Activated B cell treated with CpG ODN at 0.5 μM for 24 hours (primary cell): Measurements from ENCODE around the gene HIVEP3. TPM values are rescaled to one million over a fixed set of nuclear protein-coding genes. Genes with fewer than 3 reads are reported as not detected.

Experiments
- ATAC-seq: fragments of 200-7000 bp; cut with Tn5 transposase; one replicate; pipeline ENCODE4 v1.10.0; 2021; ENCODE audit warnings: low read depth, mild to moderate bottlenecking, moderate library complexity
- CTCF ChIA-PET: fragments of 350-600 bp; sonication (Branson Sonifier 250); formaldehyde crosslinking; loops from one replicate; lab custom pipeline; 2021; ENCODE audit warnings: antibody characterized with exemption; lab: Charles Lee
- POLR2A ChIA-PET: fragments of 350-600 bp; sonication (Branson Sonifier 250); formaldehyde crosslinking; loops from one replicate; lab custom pipeline; 2021; ENCODE audit warnings: antibody characterized with exemption; lab: Charles Lee
- DNase-seq: peaks from one replicate; pipeline ENCODE4 v3.0.0; 2022
- H3K27ac Mint-ChIP-seq: one replicate; pipeline ENCODE4 v1.8.0; 2020; ENCODE audit warnings: mixed read lengths
- H3K27me3 Mint-ChIP-seq: one replicate; pipeline ENCODE4 v1.8.0; 2021; ENCODE audit warnings: mixed read lengths
- H3K36me3 Mint-ChIP-seq: one replicate; pipeline ENCODE4 v1.8.0; 2021; ENCODE audit warnings: low read depth, mixed read lengths
- H3K4me1 Mint-ChIP-seq: one replicate; pipeline ENCODE4 v1.8.0; 2021; ENCODE audit warnings: mixed read lengths
- H3K4me3 Mint-ChIP-seq: one replicate; pipeline ENCODE4 v1.8.0; 2020; ENCODE audit warnings: mild to moderate bottlenecking, mixed read lengths
- H3K9me3 Mint-ChIP-seq: one replicate; pipeline ENCODE4 v1.8.0; 2020; ENCODE audit warnings: mixed read lengths
- intact Hi-C: fragments of 100-400 bp; cut with micrococcal nuclease; formaldehyde crosslinking; loops from one replicate; pipeline ENCODE4 v1.15.1; 2024
- total RNA-seq: library from RNA; stranded (reverse); gene quantifications from 2 replicates; pipeline ENCODE4 v1.2.3, GENCODE V29; 2022
- TF ChIP-seq, protein P1 (sequence below): fragments of 200-600 bp; IDR thresholded peaks from one replicate; pipeline ENCODE4 v1.8.0; 2022; ENCODE audit warnings: antibody characterized with exemption, mild to moderate bottlenecking

HIVEP3 gene
- total RNA-seq, 1 donor from 2014 or later, result 14.4 TPM

DNA sequence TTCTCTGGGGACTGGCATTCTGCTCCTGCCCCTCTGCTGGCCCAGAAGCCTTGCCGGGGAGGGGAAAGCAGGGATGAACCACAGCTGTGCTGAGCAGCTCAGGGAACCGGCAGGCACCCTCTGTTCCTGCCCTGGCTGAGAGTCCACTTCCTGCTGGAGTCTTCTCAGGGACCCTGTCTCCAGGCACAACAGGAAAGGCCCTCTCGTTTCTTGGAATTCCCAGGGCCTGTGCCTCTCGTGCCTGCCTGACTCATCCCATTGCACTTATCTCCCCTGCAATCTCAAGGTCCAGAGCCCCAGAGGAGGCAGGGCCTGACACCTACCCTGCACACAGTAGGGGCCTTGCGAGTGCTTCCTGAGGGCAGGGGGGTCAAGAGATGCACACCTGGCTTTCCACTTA lies 433.1 kb downstream of the HIVEP3 start:
- DNase-seq (no peak), ATAC-seq (no peak)
- no peak overlapping the region for H3K4me3 Mint-ChIP-seq
- H3K4me1 Mint-ChIP-seq, result peaks cover 15% of the 10 kb centered on the region
- ChIA-PET POLR2A (no interaction called here), CTCF (no interaction called here)
- intact Hi-C loops, result no loop called here
- TF ChIP-seq, protein P1, sequence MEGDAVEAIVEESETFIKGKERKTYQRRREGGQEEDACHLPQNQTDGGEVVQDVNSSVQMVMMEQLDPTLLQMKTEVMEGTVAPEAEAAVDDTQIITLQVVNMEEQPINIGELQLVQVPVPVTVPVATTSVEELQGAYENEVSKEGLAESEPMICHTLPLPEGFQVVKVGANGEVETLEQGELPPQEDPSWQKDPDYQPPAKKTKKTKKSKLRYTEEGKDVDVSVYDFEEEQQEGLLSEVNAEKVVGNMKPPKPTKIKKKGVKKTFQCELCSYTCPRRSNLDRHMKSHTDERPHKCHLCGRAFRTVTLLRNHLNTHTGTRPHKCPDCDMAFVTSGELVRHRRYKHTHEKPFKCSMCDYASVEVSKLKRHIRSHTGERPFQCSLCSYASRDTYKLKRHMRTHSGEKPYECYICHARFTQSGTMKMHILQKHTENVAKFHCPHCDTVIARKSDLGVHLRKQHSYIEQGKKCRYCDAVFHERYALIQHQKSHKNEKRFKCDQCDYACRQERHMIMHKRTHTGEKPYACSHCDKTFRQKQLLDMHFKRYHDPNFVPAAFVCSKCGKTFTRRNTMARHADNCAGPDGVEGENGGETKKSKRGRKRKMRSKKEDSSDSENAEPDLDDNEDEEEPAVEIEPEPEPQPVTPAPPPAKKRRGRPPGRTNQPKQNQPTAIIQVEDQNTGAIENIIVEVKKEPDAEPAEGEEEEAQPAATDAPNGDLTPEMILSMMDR, result no peak
- H3K9me3 Mint-ChIP-seq, result no peaks in the 10 kb centered on the region
- H3K36me3 Mint-ChIP-seq, result no peaks in the 10 kb centered on the region
- H3K27ac Mint-ChIP-seq, result no peak overlapping the region
- H3K27me3 Mint-ChIP-seq, result peaks cover 28% of the 10 kb centered on the region

DNA sequence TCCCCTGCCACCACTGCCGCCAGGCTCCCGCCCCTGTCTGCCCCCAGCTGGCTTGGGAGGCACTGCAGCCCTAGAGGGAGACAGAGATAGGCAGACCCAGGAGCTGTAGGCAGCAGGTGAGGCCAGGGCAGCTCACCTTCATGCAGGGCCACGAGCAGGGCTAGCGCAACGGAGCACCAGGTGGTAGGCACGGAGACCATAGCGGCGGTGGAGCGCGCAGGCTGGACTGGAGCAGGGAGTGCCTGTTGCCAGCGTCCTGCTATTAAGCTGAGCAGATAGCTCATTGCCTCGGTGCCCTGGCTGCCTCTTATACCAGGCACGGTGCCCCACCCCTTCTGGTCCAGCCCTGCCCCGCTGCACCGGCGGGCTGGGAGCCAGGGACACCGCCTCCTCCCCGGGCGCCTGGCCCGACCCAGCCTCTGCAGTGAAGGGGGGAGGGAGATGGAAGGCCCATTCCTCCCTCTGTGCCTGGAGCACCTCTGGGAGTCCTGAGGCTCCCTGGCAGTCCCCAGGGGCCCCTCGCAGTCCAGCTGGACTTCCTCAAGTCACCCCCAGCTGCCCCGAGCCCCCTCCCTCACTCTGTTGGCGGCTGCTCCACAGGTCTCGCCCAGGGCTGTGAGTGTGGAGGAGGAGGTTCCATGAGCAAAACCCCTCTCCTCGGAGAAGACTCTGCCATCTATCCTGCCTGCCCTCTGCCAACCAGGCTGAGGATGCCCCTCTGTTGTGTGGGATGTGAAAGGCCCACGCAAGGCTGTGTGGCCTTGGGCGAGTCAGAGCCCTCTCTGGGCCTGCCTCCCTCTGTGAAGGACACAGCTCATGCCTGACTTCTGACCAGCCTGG lies 434.1 kb downstream of the HIVEP3 start, which contains the start of gene EDN2:
TSS of gene EDN2 (minus strand) at position 282 of the 840 bp plus-strand sequence. CDS start at position 200, 82 bp downstream.
- POLR2A ChIA-PET, result no interaction called here
- TF ChIP-seq, protein P1, result no peak
- CTCF ChIA-PET, result no interaction called here
- peaks cover 15% of the 10 kb centered on the region for H3K4me1 Mint-ChIP-seq
- H3K4me3 Mint-ChIP-seq, result no peak within 1 kb of the TSS
- H3K36me3 Mint-ChIP-seq, result no peaks in the 10 kb centered on the region
- H3K27ac Mint-ChIP-seq, result no peak within 1 kb of the TSS
- no peak for ATAC-seq
- intact Hi-C loops, result no loop called here
- H3K9me3 Mint-ChIP-seq, result no peaks in the 10 kb centered on the region
- no peak for DNase-seq
- peaks cover 24% of the 10 kb centered on the region for H3K27me3 Mint-ChIP-seq

DNA sequence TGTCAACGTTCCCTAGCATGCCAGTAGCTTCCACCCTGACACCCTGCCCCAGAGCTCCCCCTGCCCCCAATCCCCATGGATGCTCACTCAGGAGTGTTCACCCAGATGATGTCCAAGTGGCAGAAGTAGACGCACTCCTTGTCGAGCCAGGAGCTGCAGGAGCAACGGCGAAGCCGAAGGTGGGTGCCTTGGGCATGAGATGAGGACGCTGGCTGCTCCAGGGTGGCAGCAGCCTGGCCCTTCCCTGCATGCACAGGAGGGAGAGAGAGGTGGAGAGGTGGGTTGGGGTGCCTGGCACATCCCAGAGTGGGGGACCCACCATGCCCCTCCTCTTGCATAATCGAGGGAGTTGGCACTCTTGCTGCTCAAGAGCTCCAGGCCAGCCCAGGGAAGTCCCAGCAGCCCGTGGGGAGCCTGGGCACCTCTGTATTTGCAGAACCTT lies 434.7 kb downstream of the HIVEP3 start:
- POLR2A ChIA-PET, result no interaction called here
- TF ChIP-seq, protein P1, result no peak
- DNase-seq (no peak), ATAC-seq (no peak)
- peaks cover 15% of the 10 kb centered on the region for H3K4me1 Mint-ChIP-seq
- no peak overlapping the region for H3K4me3 Mint-ChIP-seq
- intact Hi-C loops, result no loop called here
- peaks cover 24% of the 10 kb centered on the region for H3K27me3 Mint-ChIP-seq
- CTCF ChIA-PET, result no interaction called here
- no peak overlapping the region for H3K27ac Mint-ChIP-seq
- H3K9me3 Mint-ChIP-seq, result no peaks in the 10 kb centered on the region
- H3K36me3 Mint-ChIP-seq, result no peaks in the 10 kb centered on the region

DNA sequence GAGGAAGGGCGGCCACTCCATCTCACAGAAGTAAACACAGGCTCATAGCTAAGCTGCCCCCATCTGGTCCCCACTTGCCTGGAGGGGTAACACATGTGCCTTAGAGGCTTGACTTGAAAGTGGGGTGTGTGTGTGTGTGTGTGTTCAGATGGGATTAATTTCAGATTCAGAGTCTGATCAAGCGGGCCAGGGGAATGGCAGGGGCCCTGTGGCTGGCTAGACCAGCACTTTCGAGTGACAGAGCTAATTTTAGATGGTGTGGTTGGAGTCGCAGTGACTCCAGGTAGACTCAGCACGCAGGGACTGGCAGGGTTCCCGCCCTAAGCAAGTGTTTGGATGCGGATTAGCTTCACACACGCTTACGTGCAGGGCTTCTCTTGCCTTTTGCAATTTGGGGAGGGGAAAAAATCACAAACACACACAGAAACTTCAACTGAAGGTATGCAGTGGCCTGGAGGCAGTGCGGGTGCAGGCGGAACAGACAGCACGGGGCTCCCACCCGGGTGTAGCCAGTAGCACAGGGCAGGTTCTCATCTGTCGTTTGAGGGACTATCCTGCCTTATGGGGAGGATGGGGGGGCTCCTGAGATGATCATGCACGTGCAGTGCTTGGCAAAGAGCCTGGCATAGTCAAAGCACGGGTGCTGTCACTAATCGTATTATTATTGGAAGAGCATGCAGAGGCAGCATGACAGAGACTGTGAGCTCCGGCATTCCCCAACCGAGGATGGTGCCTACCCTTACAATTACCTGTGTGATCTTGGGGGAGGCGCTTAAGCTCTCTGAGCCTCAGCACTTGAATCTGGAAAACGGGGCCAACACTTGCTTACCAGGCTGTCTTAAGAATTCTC lies 435.5 kb downstream of the HIVEP3 start:
- ATAC-seq (no peak), DNase-seq (no peak)
- intact Hi-C loops, result no loop called here
- TF ChIP-seq, protein P1, result no peak
- no peaks in the 10 kb centered on the region for H3K36me3 Mint-ChIP-seq
- CTCF ChIA-PET, result no interaction called here
- no peak overlapping the region for H3K27ac Mint-ChIP-seq
- H3K4me3 Mint-ChIP-seq, result no peak overlapping the region
- H3K27me3 Mint-ChIP-seq, result peaks cover 26% of the 10 kb centered on the region
- H3K4me1 Mint-ChIP-seq, result peaks cover 15% of the 10 kb centered on the region
- no peaks in the 10 kb centered on the region for H3K9me3 Mint-ChIP-seq
- POLR2A ChIA-PET, result no interaction called here
